ENCODE measurements around the gene CCDC178. TPM values are rescaled to one million over a fixed set of nuclear protein-coding genes. Genes with fewer than 3 reads are reported as not detected.

Gene CCDC178
- total RNA-seq, 1 donor from 2014 or later: 0.27 TPM

DNA sequence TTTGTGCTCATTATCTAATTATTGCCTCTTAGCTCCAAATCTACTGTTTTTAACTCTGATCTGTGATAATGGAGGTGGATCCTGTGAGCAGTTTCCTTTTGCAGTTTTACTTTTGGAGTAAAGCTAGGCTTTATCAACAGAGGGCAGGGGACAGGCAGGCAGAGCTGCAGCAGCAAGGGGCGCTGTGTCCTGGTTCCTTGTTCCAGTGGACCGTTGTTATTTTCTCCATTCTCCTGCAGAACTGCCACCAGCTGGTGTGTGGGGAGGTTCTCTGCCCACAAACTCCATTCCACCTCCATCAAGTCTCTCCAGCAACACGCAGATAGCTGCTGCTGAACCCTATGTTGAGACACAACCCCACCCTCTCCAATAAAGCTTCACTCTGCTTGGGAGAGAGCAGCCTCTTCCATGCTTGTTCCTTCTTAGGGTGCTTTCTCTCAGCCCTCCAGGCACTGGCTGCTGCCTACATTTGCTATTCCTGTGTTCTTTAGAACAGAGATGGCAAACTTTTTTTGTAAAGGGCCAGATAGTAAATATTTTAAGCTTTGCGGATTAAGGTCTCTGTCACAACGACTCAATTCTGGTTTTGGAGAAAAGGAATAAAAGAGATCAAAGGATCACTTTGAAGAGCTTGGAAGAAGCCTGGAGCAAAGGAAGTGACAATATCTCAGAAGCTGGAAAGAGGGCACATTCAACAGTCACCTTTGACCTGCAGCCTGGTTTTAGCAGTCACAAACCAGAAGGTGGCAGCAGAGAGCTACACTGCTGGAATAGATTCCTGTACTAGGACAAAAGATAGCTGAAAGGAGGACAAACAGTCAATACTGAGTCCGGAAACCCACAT lies 208.8 kb downstream of the CCDC178 start:
- H3K36me3 ChIP-seq: no peaks in the 10 kb centered on the region
- H3K9me3 ChIP-seq (replicated peaks): no peaks in the 10 kb centered on the region
- H3K4me3 ChIP-seq: no peak overlapping the region
- TF ChIP-seq, protein P1, sequence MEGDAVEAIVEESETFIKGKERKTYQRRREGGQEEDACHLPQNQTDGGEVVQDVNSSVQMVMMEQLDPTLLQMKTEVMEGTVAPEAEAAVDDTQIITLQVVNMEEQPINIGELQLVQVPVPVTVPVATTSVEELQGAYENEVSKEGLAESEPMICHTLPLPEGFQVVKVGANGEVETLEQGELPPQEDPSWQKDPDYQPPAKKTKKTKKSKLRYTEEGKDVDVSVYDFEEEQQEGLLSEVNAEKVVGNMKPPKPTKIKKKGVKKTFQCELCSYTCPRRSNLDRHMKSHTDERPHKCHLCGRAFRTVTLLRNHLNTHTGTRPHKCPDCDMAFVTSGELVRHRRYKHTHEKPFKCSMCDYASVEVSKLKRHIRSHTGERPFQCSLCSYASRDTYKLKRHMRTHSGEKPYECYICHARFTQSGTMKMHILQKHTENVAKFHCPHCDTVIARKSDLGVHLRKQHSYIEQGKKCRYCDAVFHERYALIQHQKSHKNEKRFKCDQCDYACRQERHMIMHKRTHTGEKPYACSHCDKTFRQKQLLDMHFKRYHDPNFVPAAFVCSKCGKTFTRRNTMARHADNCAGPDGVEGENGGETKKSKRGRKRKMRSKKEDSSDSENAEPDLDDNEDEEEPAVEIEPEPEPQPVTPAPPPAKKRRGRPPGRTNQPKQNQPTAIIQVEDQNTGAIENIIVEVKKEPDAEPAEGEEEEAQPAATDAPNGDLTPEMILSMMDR (IDR thresholded peaks at IDR 0.05; ENCODE audit: borderline replicate concordance): peak; percentile 93
- H3K4me1 ChIP-seq: no peaks in the 10 kb centered on the region
- intact Hi-C loops (cut with micrococcal nuclease): no loop called here
- H3K27ac ChIP-seq (replicated peaks): no peak overlapping the region
- peak; percentile 19 for DNase-seq
- H3K27me3 ChIP-seq (ENCODE audit: low read depth): no peaks in the 10 kb centered on the region

DNA sequence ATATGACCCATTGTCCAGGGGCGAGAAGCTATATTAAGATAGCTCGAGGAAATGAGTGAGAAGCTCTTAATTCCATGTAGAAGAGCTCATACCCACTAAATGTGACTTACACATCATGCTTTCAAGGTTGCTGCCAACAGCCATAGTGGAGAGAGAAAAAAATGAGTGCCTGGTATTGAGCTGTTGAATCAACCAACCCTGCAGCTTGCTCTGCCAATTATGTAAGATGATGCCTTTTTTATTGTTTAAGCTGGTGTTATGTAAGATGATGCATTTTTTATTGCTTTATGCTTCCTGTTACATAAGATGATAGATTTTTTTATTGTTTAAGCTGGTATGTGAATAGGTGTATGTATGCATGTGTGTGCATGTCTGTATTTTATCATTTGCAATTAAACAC lies 228.2 kb downstream of the CCDC178 start:
- DNase-seq: no peak
- Histone ChIP-seq H3K4me1 (no peaks in the 10 kb centered on the region), H3K9me3 (replicated peaks) (no peaks in the 10 kb centered on the region), H3K27me3 (ENCODE audit: low read depth) (no peaks in the 10 kb centered on the region), H3K4me3 (no peak overlapping the region), H3K27ac (replicated peaks) (no peak overlapping the region), H3K36me3 (no peaks in the 10 kb centered on the region)
- TF ChIP-seq, protein P1 (IDR thresholded peaks at IDR 0.05; ENCODE audit: borderline replicate concordance): no peak
- intact Hi-C loops (cut with micrococcal nuclease): no loop called here

DNA sequence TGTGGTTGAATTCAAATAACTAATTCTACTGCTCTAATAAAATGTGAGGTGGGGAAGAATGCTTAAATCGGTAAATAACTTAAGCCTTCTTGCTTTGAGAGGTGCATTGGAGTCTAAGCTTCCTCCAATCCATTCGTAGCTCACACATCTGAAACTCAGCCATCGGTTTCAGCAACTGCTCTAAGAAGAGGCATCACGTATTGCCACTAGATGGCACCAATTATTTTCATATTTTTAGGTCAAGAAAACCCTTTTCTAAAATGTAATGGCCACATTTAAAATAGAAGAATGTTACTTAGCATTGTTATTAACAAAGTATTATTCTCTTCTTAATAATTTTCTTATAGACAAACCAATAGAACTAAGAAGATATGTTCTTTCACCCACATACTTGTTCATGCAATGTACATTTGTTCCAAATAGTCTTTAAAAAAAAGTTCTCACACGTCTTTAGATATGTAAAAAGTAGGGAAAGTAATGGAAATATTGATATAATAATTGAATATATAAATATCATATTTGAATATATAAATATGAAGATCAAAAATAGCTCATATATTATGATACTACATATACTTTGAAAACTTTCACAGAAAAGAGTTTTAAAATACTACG lies 229.8 kb downstream of the CCDC178 start:
- DNase-seq: no peak
- Histone ChIP-seq H3K4me1 (no peaks in the 10 kb centered on the region), H3K27ac (replicated peaks) (no peak overlapping the region), H3K4me3 (no peak overlapping the region), H3K27me3 (ENCODE audit: low read depth) (no peaks in the 10 kb centered on the region), H3K9me3 (replicated peaks) (no peaks in the 10 kb centered on the region), H3K36me3 (no peaks in the 10 kb centered on the region)
- intact Hi-C loops (cut with micrococcal nuclease): no loop called here
- TF ChIP-seq, protein P1 (IDR thresholded peaks at IDR 0.05; ENCODE audit: borderline replicate concordance): peak; percentile 52

DNA sequence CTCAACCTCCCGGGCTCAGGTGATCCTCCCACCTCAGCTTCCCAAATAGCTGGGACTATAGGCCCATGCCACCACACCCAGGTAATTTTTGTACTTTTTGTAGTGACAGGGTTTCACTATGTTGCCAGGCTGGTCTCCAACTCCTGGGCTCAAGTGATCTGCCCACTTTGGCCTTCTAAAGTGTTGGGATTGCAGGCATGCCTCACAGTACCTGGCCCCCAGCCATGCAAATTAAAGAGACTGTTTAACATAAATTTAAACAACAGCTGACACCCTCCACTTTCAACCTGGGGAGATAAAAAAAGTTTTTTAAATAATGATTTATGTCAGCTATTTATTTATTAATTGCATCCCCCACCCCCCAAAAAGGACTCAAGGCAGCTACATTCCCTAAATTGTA lies 234.7 kb downstream of the CCDC178 start:
- Histone ChIP-seq H3K27me3 (ENCODE audit: low read depth) (no peaks in the 10 kb centered on the region), H3K4me3 (no peak overlapping the region), H3K36me3 (no peaks in the 10 kb centered on the region), H3K9me3 (replicated peaks) (no peaks in the 10 kb centered on the region), H3K4me1 (no peaks in the 10 kb centered on the region), H3K27ac (replicated peaks) (no peak overlapping the region)
- no peak for DNase-seq
- TF ChIP-seq, protein P1 (IDR thresholded peaks at IDR 0.05; ENCODE audit: borderline replicate concordance): no peak
- intact Hi-C loops (cut with micrococcal nuclease): no loop called here

DNA sequence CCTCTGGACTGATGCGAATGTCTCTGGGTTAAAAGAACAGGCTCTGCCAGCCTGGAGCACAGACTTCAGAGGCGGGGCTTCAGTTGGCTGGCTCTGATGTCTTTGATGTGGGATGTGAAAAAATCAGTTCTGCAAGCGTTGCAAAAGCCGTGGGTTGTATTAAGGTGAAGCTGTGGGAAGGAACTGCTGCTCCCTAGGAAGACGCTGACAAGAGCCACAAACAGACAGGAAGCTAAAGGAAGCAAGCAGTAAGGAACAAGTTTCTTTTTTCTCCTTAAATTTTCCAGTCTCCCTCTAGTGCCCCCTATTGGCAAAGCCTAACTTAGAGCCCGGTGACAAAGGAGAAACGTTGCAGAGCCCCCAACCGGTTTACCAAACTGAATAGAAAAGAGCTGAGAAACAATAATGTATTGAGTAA lies 239.0 kb downstream of the CCDC178 start:
- H3K4me3 ChIP-seq: no peak overlapping the region
- no peak for DNase-seq
- no peaks in the 10 kb centered on the region for H3K9me3 ChIP-seq (replicated peaks)
- no peaks in the 10 kb centered on the region for H3K27me3 ChIP-seq (ENCODE audit: low read depth)
- no peaks in the 10 kb centered on the region for H3K4me1 ChIP-seq
- no peaks in the 10 kb centered on the region for H3K36me3 ChIP-seq
- TF ChIP-seq, protein P1 (IDR thresholded peaks at IDR 0.05; ENCODE audit: borderline replicate concordance): no peak
- H3K27ac ChIP-seq (replicated peaks): no peak overlapping the region
- intact Hi-C loops (cut with micrococcal nuclease): no loop called here
